Adrenal gland (tissue), 5 donors: Measurements from ENCODE around the gene PRDM16.

Source experiments
- POLR2A ChIP-seq, 2 donors: fragments of 450-650 bp; IDR thresholded peaks; one replicate each; pipeline ENCODE4 v1.6.1; 2017; ENCODE audit warnings: antibody characterized with exemption in 2 of 2, mild to moderate bottlenecking in 2 of 2, moderate library complexity in 1 of 2
- TF ChIP-seq, protein P1 (sequence below), 6 experiments: fragments of 450-650 bp in 4 of 6; fragments of 200-600 bp in 2 of 6; sonication (generic) in 1 of 6; IDR thresholded peaks; 1 replicate in 5 of 6; 2 replicates in 1 of 6; pipeline versions ENCODE4 v1.5.1 to v1.8.0; 2016 to 2021; ENCODE audit warnings: antibody characterized with exemption in 6 of 6, mild to moderate bottlenecking in 2 of 6, moderate library complexity in 1 of 6
- donor health status: DM: no; HTN: no; CAD: no.

DNA sequence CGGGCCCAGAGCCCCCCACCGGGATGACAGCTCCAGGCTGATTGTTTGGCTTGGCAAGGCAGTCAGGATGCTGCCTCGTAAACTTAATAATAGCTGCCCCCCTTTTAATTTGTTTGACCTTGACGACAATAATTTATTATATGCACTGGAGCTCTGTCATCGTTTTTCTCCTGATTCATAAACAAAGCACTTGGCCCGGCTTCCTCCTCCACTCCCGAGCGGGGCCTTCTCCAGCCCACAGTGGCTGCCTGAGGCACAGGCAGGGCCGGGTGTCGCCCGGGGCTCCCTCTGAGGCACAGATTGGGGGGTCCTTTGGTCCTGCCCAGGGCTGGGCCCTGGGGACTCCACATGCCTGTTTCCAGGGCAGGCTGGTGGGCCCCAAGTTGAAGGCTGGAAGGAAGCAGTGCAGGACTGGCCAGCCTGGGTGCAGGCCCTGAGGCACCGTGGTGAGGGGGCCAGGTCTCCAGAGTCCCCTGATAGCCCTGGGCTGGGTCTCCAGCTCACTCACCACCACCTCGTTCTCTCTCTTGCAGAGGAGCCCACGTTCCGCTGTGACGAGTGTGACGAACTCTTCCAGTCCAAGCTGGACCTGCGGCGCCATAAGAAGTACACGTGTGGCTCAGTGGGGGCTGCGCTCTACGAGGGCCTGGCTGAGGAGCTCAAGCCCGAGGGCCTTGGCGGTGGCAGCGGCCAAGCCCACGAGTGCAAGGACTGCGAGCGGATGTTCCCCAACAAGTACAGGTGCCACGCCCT is 333.4 kb downstream of the PRDM16 start:
- no peak for TF ChIP-seq POLR2A (IDR thresholded peaks at IDR 0.05)
- TF ChIP-seq, protein P1, sequence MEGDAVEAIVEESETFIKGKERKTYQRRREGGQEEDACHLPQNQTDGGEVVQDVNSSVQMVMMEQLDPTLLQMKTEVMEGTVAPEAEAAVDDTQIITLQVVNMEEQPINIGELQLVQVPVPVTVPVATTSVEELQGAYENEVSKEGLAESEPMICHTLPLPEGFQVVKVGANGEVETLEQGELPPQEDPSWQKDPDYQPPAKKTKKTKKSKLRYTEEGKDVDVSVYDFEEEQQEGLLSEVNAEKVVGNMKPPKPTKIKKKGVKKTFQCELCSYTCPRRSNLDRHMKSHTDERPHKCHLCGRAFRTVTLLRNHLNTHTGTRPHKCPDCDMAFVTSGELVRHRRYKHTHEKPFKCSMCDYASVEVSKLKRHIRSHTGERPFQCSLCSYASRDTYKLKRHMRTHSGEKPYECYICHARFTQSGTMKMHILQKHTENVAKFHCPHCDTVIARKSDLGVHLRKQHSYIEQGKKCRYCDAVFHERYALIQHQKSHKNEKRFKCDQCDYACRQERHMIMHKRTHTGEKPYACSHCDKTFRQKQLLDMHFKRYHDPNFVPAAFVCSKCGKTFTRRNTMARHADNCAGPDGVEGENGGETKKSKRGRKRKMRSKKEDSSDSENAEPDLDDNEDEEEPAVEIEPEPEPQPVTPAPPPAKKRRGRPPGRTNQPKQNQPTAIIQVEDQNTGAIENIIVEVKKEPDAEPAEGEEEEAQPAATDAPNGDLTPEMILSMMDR (IDR thresholded peaks at IDR 0.05): no peak
